Activated CD8-positive, alpha-beta memory T cell treated with anti-CD3 and anti-CD28 coated beads for 1 hour (primary cell): ENCODE results near the gene HEATR5B.

Experiments
- DNase-seq, 2 donors: peaks; one replicate each; pipeline ENCODE4 v3.0.0-alpha.2; 2020; ENCODE audit warnings: low read depth in 1 of 2; ENCODE audit errors: extremely low read depth in 1 of 2

HEATR5B gene

DNA sequence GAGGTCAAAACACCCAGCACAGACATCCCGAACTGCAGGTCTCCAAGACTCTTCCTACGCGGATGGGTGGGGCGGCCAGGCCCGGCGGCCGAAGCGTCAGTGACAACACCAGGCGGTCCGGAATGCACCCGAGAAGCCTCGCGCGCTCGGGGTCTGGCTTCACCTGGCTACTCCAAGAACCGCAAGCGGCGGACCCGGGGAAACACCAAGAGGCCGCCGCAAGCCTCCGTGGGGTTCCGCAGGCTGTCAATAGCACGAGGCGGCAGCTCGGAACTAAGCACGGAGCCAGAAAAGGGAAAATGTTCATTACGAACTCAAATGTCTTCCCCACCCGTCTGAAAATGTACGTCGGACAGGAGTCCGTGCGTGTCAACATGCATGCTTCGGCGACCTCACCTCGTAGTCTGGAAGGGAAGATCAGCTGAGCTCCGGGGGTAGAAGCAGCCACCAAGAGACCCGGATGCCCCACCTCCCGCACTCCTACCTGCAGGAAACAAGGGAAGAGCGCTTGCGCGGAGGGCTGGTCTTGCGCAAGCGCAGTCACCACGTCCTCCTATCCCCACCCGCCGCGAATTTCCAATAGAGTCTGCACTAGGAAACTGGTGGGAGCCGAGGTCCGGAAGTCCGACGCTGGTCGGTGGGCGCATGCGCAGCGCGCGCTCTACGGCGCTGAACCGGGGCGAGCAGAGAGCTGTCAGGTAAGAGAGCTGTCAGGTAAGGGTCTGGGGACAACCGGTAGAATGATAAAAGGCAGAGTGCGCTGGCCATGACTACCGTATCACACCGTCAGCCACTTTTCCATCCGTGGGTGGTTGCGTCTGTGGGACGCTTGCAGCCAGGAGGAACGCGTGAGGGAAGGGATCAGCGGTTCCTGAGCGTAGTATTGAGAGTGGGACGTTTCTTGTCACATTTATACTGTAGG, at the start of gene HEATR5B, which contains the start of gene GPATCH11:
TSS of gene HEATR5B (minus strand) at position 500 of the 922 bp plus-strand sequence. CDS start 958 bp downstream, outside the sequence.
TSS of gene GPATCH11 (plus strand) at position 646 of the 922 bp plus-strand sequence. CDS start 3,864 bp downstream, outside the sequence.
- peak; percentile 77 to 79 for DNase-seq

- no peak for DNase-seq
These were observed 48.7 kb upstream of the HEATR5B start for GRCh38 chr2:37132914-37133313.

- DNase-seq, result no peak
These were observed 41.2 kb upstream of the HEATR5B start for GRCh38 chr2:37125416-37125815.

GRCh38 chr2:37119157-37119556, 35.0 kb upstream of the HEATR5B start:
- DNase-seq, result no peak

GRCh38 chr2:37117566-37117965, 33.4 kb upstream of the HEATR5B start:
- DNase-seq, result no peak

DNA sequence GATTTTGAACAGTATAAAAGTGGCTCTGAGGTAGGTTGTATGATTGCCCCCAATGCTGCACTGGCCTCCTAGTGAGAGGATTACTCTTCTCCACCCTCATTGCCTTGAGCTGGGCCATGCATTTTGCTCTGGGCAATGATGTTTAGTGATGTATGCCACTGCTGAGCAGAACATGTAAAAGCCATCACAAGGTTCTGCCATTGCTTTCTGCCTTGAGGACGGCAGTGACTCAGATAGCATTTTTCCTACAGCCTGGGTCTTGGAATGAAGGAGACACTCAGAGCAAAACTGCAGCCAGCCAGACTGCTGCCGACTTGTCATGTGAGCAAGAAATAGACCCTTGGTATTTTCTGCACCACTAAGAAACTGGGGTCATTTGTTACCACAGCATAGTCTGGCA, 27.8 kb upstream of the HEATR5B start:
- DNase-seq, result no peak

GRCh38 chr2:37110306-37111212, 26.4 kb upstream of the HEATR5B start:
- DNase-seq, result no peak

DNA sequence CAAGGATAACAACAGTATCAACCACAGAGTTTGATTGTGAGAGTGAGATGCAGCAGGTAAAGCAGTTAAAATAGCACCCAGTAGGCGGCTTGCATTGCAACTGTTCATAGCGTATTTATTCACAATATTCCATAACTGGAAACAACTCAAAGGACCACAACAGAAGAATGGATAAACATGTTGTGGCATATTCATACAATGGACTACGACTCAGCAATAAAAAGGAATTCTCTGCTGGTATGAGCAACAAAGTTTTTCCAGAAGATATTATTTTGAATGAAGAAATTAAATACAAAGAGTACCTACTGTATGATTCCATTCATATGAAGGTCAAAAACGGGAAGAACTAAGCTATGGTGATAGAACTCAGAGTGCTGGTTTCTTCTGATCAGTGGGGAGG, 25.4 kb upstream of the HEATR5B start:
- DNase-seq, result no peak

- DNase-seq, result no peak
These were observed 21.0 kb upstream of the HEATR5B start for GRCh38 chr2:37105150-37105549.

DNA sequence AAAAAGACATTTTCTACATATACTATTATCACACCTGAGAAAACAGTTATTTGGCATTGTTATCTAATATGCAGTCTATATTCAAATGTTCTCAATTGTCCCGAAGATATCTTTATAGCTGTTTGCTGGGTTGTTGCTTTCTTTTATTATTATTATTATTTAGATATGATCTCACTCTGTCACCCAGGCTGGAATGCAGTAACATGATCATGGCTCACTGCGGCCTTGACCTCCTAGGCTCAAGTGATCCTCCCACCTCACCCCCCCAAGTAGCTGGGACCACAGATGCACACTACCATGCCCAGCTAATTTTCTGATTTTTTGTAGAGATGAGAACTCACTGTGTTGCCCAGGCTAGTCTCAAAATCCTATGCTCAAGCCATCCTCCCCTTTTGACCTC, 20.0 kb upstream of the HEATR5B start:
- DNase-seq, result no peak

DNA sequence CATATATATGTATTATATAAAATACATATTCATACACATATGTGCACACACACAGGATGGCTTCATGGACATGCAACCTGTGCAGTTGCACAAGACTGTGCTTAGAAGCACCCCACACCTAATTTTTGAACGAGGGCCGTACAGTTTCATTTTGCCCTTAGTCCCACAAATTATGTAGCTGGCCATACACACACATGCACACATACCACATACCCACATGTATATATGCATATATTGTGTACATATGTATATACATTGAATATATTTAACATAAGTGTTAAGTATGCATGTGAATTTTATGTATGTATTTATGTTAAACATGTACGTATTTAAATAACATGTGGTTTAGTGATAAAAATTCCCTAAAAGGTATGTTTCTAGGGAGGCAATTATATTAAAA, 18.4 kb upstream of the HEATR5B start:
- DNase-seq, result no peak

GRCh38 chr2:37100054-37100453, 15.9 kb upstream of the HEATR5B start:
- no peak for DNase-seq

DNA sequence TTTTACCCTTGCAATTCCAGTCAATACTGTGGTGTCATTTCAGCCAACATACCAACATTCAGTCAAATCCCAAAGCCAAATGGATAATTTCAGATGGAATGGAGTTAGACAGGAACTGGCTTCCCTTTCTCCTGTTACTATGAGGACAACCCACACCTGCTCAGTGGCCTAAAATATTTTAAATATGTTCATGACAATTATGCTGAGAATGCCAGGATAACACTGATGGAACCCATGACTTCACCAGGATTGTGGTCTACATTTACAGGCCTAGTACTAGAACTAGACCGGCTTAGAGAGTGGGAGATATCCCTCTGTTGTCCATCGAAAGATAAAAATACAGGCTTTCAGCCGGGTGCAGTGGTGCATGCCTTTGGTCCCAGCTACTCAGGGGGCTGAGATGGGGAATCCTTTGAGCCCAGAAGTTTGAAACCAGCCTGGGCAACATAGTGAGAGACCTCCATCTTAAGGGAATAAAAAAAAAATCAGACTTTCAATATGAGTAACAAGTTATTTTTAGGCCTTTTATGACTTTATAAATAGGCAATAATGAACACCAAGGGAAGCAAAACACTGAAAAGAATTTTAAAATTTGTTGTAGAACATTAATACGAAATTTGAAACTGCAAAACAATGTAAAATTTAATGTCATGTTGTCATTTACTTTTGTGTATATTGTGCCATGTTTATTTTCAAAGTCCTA, 14.4 kb upstream of the HEATR5B start:
- DNase-seq, result no peak

- no peak for DNase-seq
These were observed 12.4 kb upstream of the HEATR5B start for GRCh38 chr2:37096568-37096967.

- DNase-seq, result no peak
These were observed 7.7 kb upstream of the HEATR5B start for GRCh38 chr2:37091873-37092272.

GRCh38 chr2:37090019-37090477, 5.9 kb upstream of the HEATR5B start:
- no peak for DNase-seq

- DNase-seq, result no peak
These were observed 1.6 kb upstream of the HEATR5B start for GRCh38 chr2:37085731-37086147.

GRCh38 chr2:37084797-37085196, 625 bp upstream of the HEATR5B start:
- no peak for DNase-seq

DNA sequence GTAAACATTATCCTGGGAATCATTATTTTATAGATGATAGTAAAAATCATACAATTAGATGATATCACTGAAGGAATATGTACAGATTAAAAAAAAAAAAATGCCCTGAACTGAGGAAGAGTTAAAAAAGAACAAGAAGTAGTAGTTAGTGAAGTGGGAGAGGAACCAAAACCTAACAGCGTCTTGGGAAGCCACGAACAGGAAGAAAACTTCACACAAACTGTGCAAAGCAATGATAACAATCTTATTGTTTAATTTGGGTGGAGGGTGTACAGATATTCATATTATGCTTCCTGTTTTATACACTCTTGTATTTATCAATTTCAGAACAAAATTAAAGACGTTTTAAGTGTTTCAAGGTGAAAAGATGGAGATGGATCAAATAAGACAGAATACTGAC, 3.5 kb downstream of the HEATR5B start:
- no peak for DNase-seq

DNA sequence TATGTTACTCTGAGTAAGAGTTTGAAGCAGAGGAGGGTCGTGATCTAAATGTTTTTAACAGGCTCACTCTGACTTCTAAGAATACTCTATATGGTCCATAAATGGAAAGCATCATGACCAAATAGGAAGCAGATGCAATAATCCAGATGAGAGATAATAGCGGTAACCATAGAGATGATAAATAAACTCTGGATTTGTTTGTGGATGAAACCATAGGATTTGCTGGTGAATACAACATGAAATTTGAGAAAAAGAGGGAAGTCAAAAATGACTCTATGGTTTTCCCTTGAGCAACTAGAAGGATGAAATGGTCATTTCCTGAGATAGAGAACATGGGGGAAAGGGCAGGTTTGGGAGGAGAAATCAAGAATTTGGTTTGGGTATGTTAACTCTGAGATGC, 3.9 kb downstream of the HEATR5B start:
- DNase-seq, result no peak

- no peak for DNase-seq
These were observed 13.2 kb downstream of the HEATR5B start for GRCh38 chr2:37070931-37071330.
